Activated T-helper 2 cell treated with anti-CD3 and anti-CD28 coated beads, Interferon-gamma antibody, Interleukin-2, Interleukin-4, amounts not matched to agents 10 μg/mL and 5 μg/mL and 100 μg/mL, durations not matched to agents 14 hours and 24 hours and 36 hours (primary cell): ENCODE results near the gene MRPS18C. TPM values are rescaled to one million over a fixed set of nuclear protein-coding genes. Genes with fewer than 3 reads are reported as not detected.
"Not testable (repeated sequence)": the region's sequence is repeated elsewhere in the genome, so short reads cannot be mapped to it uniquely, and the experiment has no call there.

Experiments used
- DNase-seq: peaks from one replicate; pipeline ENCODE4 v3.0.0; 2021; ENCODE audit warnings: low spot score
- H3K27ac Mint-ChIP-seq: one replicate; pipeline ENCODE4 v1.8.0; 2021; ENCODE audit warnings: mixed read lengths
- H3K27me3 Mint-ChIP-seq: one replicate; pipeline ENCODE4 v1.8.0; 2021; ENCODE audit warnings: low read depth, mixed read lengths
- H3K36me3 Mint-ChIP-seq: one replicate; pipeline ENCODE4 v1.8.0; 2021; ENCODE audit warnings: low read depth, mixed read lengths
- H3K4me1 Mint-ChIP-seq: one replicate; pipeline ENCODE4 v1.8.0; 2021; ENCODE audit warnings: low read depth, mixed read lengths
- H3K4me3 Mint-ChIP-seq: one replicate; pipeline ENCODE4 v1.8.0; 2021; ENCODE audit warnings: low read depth, mild to moderate bottlenecking, moderate library complexity, mixed read lengths
- H3K9me3 Mint-ChIP-seq: one replicate; pipeline ENCODE4 v1.8.0; 2021; ENCODE audit warnings: mixed read lengths
- intact Hi-C: fragments of 100-400 bp; cut with micrococcal nuclease; formaldehyde crosslinking; loops from one replicate; pipeline ENCODE4 v1.15.1; 2023
- total RNA-seq: library from RNA; stranded (reverse); gene quantifications from 2 replicates; pipeline ENCODE4 v1.2.3, GENCODE V29; 2022

Gene MRPS18C
- total RNA-seq, 1 donor from 2014 or later = 73.8 TPM

DNA sequence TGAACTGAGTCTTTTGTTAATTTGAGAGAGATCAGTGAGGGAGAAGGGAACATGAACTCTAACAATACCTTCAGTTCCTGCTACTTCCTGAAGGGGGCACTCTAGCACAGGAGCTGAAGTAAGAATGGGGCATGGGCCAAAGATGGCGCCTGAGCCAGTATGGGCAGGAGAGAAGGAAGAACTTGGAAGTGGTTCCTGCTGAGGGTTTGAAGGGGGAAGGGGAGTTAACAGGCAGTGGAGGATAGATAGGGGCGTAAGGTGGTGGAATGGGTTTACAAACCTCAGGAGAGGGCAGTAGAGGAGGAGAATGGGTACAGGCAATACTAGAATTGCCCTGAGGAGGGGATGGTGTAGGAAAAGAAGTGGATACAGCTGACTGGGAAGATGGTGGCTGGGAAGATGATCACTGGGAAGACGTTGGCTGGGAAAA is 53.3 kb downstream of the MRPS18C start:
- peak overlapping the region; percentile 8 for H3K27ac Mint-ChIP-seq
- not testable (repeated sequence) for H3K4me1 Mint-ChIP-seq, H3K27me3 Mint-ChIP-seq, H3K9me3 Mint-ChIP-seq, H3K36me3 Mint-ChIP-seq, H3K4me3 Mint-ChIP-seq
- intact Hi-C loops = loop anchor here (1.0 to 2.0 kb wide), 2 partner anchors 50 to 131 kb away; no protein-coding TSS in a partner anchor
- DNase-seq = peak; percentile 34

DNA sequence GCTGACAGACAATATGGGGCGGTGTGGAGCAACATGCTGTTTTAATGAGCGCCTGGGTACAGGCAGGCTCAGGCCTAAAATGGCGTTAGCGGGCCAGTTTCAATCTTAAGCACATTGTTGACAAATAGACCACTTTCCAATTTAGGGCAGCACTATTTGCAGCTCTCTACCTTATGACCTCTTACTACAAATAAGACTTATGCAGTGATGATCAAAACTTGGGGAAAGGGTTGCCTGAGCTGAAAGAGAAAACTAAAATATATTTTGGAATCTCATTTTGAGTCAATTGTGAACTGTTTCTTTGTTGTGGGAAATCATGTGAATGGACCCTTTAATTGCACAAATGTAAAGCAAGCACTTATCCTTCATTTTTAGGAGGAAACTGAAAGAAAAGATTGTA is 54.6 kb downstream of the MRPS18C start:
- DNase-seq = no peak
- Mint-ChIP-seq H3K27ac (no peak overlapping the region), H3K9me3 (no peaks in the 10 kb centered on the region), H3K27me3 (no peaks in the 10 kb centered on the region), H3K4me1 (peaks cover 5% of the 10 kb centered on the region), H3K36me3 (no peaks in the 10 kb centered on the region), H3K4me3 (no peak overlapping the region)
- intact Hi-C loops = no loop called here

Other genes starting within 250 kb of the MRPS18C start
- 19.5 and 20.6 TPM in 2 replicates for gene COQ2, start 171.3 kb upstream of the MRPS18C start, total RNA-seq
- gene HPSE, start 121.2 kb upstream of the MRPS18C start, total RNA-seq = 9.7 TPM in 2 replicates
- 11.0 and 11.9 TPM in 2 replicates for gene HELQ, start 235 bp upstream of the MRPS18C start, total RNA-seq
- 15.7 and 16.0 TPM in 2 replicates for gene ABRAXAS1, start 29.0 kb downstream of the MRPS18C start, total RNA-seq
- gene GPAT3, start 80.0 kb downstream of the MRPS18C start, total RNA-seq = 8.8 and 9.7 TPM in 2 replicates